Measurements from ENCODE around the gene GNRHR. TPM values are rescaled to one million over a fixed set of nuclear protein-coding genes. Genes with fewer than 3 reads are reported as not detected.

The GNRHR gene
- total and polyA plus RNA-seq, 4 donors = 0.15 TPM; not detected in 3

- no peaks in the 10 kb centered on the region for H3K27me3 ChIP-seq (ENCODE audit: control insufficient read depth in 4 of 4, insufficient read depth in 4 of 4, low read length in 3 of 4)
- 96% methylated on average over 1 of the region's 1 CpG for WGBS
- no peaks in the 10 kb centered on the region for H3K9me3 ChIP-seq (ENCODE audit: control insufficient read depth in 4 of 4, low read length in 3 of 4)
- no peak for DNase-seq (ENCODE audit: low spot score)
- H3K27ac ChIP-seq (ENCODE audit: low read depth in 1 of 2, low read length in 2 of 2) = no peak overlapping the region
- no peaks in the 10 kb centered on the region for H3K4me1 ChIP-seq (ENCODE audit: control insufficient read depth in 4 of 4, insufficient read depth in 4 of 4, low read length in 3 of 4)
- H3K4me3 ChIP-seq (ENCODE audit: low read depth in 1 of 3, low read length in 3 of 3) = no peak overlapping the region
- no peak for TF ChIP-seq HNF4G (IDR thresholded peaks at IDR 0.05)
- no peak overlapping the region for H3K9ac ChIP-seq (ENCODE audit: low read depth in 1 of 2, low read length in 2 of 2)
- peaks cover 0 to 1% (median 0%) of the 10 kb centered on the region in 4 donors for H3K36me3 ChIP-seq (ENCODE audit: control insufficient read depth in 4 of 4, insufficient read depth in 3 of 4, low read depth in 1 of 4, low read length in 3 of 4)
Measured at GRCh38 chr4:67714248-67714583, 40.0 kb downstream of the GNRHR start.

- 68% methylated on average over 12 of the region's 12 CpGs for WGBS
Measured at GRCh38 chr4:67713529-67714247, 40.5 kb downstream of the GNRHR start.

GRCh38 chr4:67712650-67713528 is 41.3 kb downstream of the GNRHR start:
- 84% methylated on average over 7 of the region's 7 CpGs for WGBS
- Histone ChIP-seq H3K27ac (ENCODE audit: low read depth in 1 of 2, low read length in 2 of 2) (no peak overlapping the region), H3K27me3 (ENCODE audit: control insufficient read depth in 4 of 4, insufficient read depth in 4 of 4, low read length in 3 of 4) (no peaks in the 10 kb centered on the region), H3K4me1 (ENCODE audit: control insufficient read depth in 4 of 4, insufficient read depth in 4 of 4, low read length in 3 of 4) (no peaks in the 10 kb centered on the region), H3K4me3 (ENCODE audit: low read depth in 1 of 3, low read length in 3 of 3) (no peak overlapping the region), H3K36me3 (ENCODE audit: control insufficient read depth in 4 of 4, insufficient read depth in 3 of 4, low read depth in 1 of 4, low read length in 3 of 4) (peaks cover 0 to 1% (median 0%) of the 10 kb centered on the region in 4 donors), H3K9ac (ENCODE audit: low read depth in 1 of 2, low read length in 2 of 2) (no peak overlapping the region), H3K9me3 (ENCODE audit: control insufficient read depth in 4 of 4, low read length in 3 of 4) (no peaks in the 10 kb centered on the region)
- no peak for DNase-seq (ENCODE audit: low spot score)
- no peak for TF ChIP-seq RXRA (IDR thresholded peaks at IDR 0.05)
- TF ChIP-seq SP1 (IDR thresholded peaks at IDR 0.05) = no peak
- TF ChIP-seq MAX (IDR thresholded peaks at IDR 0.05) = no peak
- no peak for TF ChIP-seq ZBTB33 (IDR thresholded peaks at IDR 0.05)
- no peak for TF ChIP-seq EGR1 (IDR thresholded peaks at IDR 0.05; ENCODE audit: low read depth in 2 of 2)

More at GRCh38 chr4:67713529-67714247, 40.5 kb downstream of the GNRHR start:
- H3K9me3 ChIP-seq (ENCODE audit: control insufficient read depth in 4 of 4, low read length in 3 of 4) = no peaks in the 10 kb centered on the region
- no peak overlapping the region for H3K27ac ChIP-seq (ENCODE audit: low read depth in 1 of 2, low read length in 2 of 2)
- H3K27me3 ChIP-seq (ENCODE audit: control insufficient read depth in 4 of 4, insufficient read depth in 4 of 4, low read length in 3 of 4) = no peaks in the 10 kb centered on the region
- peaks cover 0 to 1% (median 0%) of the 10 kb centered on the region in 4 donors for H3K36me3 ChIP-seq (ENCODE audit: control insufficient read depth in 4 of 4, insufficient read depth in 3 of 4, low read depth in 1 of 4, low read length in 3 of 4)
- no peak overlapping the region for H3K9ac ChIP-seq (ENCODE audit: low read depth in 1 of 2, low read length in 2 of 2)
- no peak for DNase-seq (ENCODE audit: low spot score)
- H3K4me3 ChIP-seq (ENCODE audit: low read depth in 1 of 3, low read length in 3 of 3) = no peak overlapping the region
- no peaks in the 10 kb centered on the region for H3K4me1 ChIP-seq (ENCODE audit: control insufficient read depth in 4 of 4, insufficient read depth in 4 of 4, low read length in 3 of 4)
- TF ChIP-seq SP1 (IDR thresholded peaks at IDR 0.05) (no peak), YY1 (IDR thresholded peaks at IDR 0.05) (no peak), FOXA1 (IDR thresholded peaks at IDR 0.05) (no peak), RAD21 (IDR thresholded peaks at IDR 0.05) (no peak), GABPA (IDR thresholded peaks at IDR 0.05 in 1 of 2, conservative IDR thresholded peaks at IDR 0.05 in 1 of 2) (no peak)

Measured in liver (tissue), 9 donors.